Gastroesophageal sphincter (tissue), 2 donors: ENCODE measurements around the gene COL4A2.

Source experiments
- EP300 ChIP-seq: sonication (generic); formaldehyde crosslinking; IDR thresholded peaks from one replicate; pipeline ENCODE4 v1.6.1; 2017; ENCODE audit warnings: antibody characterized with exemption, mild to moderate bottlenecking
- POLR2AphosphoS5 ChIP-seq: sonication (generic); formaldehyde crosslinking; IDR thresholded peaks from one replicate; pipeline ENCODE4 v1.6.1; 2017; ENCODE audit warnings: antibody characterized with exemption

DNA sequence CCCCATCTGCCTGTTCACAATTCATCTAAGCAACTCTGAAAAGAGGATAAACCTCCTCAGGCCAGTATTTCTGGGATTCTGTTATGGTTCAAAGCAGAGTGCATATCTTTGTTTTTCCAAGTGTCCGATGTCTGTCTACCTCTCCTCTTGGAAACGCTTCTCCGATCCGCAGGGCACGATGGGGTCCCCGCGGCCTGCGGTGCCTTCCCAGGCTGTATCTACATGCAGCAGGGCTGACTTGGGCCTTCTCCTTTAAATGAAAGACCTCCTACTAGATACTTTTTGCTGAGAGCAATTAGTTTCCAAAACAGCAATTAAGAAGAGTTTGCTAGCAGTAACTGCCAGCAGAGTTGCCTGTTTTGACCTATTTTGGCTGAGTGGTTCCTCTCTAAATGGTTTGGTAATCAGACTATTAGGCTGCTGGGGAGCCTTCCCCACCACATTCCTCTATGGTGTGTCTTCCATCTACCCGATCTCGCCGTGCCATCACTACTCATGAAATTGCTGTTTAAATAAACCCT, 23.5 kb downstream of the COL4A2 start:
- TF ChIP-seq EP300 (no peak), POLR2AphosphoS5 (peak; percentile 67)
